Hematopoietic multipotent progenitor cell (in vitro differentiated cells): ENCODE results near the gene MCM8. TPM values are rescaled to one million over a fixed set of nuclear protein-coding genes. Genes with fewer than 3 reads are reported as not detected.

Source experiments
- DNase-seq, 3 donors: peaks; one replicate each; pipeline ENCODE4 v3.0.0-alpha.2; 2011 to 2015; ENCODE audit warnings: low read depth in 2 of 3, low spot score in 2 of 3
- total RNA-seq: library from RNA; depleted of rRNA; stranded (reverse); fragments of >200 nt; gene quantifications from one replicate; pipeline ENCODE4 v1.2.3, GENCODE V29; 2012

The MCM8 gene
- total RNA-seq, 1 donor: 2.7 TPM

DNA sequence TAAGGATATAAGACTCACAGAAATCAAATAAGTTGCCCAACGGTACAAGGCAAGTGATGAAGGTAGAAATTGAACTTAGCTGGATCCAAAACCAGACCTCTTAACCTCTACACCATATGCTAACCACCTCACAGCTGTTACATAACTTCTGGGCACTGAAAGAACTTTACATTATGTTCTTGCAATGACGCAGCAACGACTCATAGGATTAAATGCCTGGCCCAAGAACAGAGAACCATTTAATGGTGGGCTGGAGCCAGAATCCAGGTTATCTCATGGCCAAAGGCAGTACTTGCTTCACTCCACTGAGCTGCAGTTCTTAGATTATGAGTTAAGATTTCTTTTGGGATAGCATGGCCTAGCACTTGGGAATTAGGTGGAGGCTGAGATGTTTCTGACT, 4.5 kb upstream of the MCM8 start:
- no peak for DNase-seq

DNA sequence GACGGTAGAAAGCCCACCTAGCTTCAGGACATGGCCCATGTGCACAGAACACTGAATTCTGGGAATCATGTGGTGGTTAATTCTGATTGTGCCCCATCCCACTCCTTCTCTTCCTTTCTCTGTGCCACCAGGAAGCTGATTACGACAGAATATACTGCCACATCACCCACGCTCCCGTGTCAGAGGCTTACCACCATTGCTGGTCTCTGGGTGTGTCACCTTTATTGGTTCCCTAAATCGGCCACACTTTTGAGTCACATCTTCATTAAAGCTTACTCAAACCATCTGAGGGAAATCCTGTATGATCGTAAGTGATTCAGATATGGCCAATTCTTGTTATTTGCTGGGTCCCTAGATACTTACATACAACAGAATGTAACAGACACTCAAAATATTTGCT, 3.2 kb upstream of the MCM8 start:
- peak in 1 of 3 donors; percentile 3 for DNase-seq

DNA sequence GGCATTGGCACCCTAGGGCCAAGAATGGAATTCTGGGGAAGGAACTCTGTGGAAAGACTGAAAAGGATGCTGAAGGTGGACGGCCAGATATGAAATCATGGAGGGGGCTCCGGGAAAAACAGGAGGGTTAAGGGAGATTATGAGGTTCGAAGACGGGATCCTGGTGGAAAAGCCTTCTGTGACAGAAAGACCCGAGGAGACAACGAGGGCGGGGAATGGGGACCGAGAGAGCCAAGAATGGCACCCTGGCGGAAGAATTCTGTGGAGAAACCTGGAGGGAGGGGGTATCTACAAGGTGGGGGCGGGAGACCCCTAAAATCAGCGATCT, 545 bp upstream of the MCM8 start:
- DNase-seq: no peak

DNA sequence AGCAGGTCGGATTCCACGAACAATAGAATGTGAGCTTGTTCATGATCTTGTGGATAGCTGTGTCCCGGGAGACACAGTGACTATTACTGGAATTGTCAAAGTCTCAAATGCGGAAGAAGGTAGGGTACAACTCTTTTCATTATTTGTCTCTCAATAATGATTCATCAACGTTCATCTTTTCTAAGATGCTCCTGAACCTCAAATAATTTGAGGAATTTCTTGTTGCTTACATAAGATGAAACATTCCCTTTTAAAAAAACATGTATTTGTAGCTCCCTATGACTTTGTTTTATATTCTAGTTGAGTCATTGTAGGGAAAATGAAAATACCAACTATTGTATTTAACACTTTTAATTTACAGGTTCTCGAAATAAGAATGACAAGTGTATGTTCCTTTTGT, 17.0 kb downstream of the MCM8 start:
- no peak for DNase-seq

DNA sequence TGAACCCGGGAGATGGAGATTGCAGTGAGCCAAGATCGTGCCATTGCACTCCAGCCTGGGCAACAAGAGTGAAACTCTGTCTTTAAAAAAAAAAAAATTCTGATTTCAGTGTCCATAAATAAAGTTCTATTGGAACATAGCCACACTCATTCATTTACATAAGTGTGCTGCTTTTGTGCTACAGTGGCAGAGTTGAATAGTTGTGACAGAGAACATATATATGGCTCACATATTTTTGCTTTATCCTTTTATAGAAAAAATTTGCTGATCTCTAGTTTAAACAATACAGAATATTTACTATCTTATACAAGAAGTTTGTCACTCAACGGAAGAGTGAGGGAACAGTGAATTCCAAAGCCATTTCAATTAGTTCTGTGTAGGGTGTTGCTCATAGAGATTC, 18.0 kb downstream of the MCM8 start:
- no peak for DNase-seq

DNA sequence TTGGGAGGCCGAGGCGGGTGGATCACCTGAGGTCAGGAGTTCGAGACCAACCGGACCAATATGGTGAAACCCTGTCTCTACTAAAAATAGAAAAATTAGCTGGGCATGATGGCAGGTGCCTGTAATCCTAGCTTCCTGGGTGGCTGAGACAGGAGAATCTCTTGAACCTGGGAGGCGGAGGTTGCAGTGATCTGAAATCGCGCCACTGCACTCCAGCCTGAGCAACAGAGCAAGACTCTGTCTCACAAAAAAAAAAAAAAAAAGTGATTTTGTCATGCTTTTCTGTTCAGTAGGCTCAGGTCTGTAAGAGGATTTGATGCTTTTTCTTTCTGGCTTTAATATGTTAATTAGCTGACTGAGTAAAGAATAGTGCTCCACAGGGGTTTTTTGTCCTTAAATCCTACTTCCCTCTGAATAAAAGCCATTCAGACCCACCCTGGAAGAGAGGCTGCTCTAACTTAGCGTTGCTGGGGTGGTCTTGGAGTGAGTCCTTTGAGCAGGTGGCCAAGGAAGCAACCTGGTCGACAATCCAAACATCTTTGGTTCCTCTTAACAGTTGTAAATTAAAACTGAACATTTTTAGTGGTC, 19.0 kb downstream of the MCM8 start:
- no peak for DNase-seq

DNA sequence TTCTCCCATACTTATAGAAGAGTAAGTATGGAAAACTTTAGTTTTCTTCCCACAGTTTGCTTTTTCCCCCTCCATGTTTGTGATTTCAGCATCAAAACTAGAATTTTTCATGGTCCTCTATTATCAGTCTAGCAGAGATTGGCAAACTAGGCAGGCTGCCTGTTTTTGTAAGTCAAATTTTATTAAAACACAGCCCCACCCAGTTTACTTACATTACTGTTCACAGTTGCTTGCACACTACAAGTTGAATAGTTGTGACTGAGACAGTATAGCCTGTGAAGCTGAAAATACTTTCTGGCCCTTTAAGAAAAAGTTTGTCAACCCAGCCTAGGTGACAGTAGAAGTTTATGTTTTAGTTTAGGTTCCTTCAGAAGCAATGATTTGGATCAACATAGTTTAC, 19.5 kb downstream of the MCM8 start:
- DNase-seq: no peak

DNA sequence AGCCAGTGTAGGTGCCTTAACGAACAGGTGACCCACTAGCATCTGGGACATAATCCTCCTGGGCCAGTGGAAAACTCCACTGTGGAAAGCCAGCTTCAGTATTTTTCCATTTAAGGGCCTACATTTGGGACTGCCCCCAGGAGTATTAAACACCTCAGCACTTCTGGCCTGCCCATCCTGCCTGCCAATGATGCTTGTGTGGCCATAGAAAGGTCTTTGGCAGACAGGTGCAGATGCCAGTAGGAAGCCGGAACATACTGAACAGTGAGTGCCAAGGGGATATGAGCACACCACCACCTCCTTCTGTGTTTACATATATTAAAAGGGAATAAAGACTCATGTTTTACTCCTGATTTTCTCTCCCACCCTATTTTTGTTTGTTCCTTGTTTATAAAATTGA, 19.9 kb downstream of the MCM8 start:
- DNase-seq: no peak

DNA sequence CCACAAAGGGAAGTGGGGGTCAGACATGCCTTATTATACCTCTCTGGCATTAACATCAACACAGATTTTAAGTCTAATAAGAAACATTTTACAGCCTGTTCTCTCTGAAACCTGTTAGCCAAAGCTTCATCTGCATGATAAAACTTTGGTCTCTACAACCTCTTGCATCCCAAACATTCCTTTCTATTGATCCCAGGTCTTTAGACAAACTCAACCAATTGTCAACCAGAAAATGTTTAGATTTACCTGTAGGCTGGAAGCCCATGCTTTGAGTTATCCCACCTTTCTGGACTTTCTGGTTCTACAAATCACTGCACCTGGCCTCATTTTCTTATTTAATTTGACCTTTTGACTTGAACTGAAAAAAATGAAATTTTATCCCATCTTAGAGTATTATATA, 20.8 kb downstream of the MCM8 start:
- DNase-seq: no peak

DNA sequence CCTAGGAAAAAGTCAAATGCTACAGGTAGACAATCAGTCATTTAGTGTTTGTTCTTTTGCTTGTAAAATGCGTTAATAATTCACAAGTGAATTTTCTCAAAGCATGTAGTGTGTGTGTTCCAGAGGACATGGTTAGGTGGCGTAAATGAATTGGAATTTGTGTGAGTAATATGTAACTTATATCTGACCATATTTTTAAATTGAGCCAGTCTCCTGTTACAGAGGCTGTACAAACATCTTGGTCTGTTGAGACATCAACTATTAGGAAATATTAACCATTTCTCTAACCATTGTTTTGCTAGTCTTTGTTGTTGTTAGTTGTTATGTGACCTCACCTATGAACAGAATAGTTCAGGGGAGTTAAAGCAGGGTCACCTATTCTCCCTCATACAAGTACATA, 22.7 kb downstream of the MCM8 start:
- DNase-seq: no peak

DNA sequence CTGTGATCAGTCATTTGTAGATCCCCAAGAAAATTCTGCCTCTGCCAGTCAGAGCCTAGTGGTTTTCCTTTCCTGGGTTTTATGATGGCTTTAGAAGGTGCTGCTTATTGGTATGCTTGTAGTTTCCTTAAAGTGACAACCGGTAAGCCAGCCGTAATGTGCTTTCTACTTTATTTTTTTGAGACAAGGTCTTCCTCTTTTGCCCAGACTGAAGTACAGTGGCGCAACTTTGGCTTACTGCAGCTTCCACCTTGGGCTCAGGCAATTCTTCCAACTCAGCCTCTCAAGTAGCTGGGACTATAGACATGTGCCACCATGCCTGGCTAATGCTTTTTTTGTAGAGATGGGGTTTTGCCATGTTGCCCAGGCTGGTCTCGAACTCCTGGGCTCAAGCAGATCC, 23.5 kb downstream of the MCM8 start:
- DNase-seq: peak in 1 of 3 donors; percentile 19

DNA sequence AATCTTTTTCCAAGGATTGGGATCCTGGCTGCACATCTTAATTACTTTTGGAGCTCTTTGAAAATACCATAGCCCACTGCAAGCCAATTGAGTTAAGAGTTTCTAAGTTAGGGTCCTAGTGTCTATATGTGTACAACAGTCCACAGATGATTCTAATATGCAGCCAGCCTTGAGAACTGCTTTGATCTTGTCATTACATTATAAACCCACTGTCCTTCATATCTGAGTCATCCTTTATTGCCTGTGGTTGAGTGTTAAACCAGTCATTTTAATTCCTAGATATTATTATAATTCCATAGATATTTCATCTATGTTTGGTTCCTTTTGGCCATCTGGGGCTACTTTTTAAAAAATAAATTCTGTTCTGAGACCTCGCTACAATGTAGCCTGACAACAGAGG, 24.1 kb downstream of the MCM8 start:
- DNase-seq: no peak

DNA sequence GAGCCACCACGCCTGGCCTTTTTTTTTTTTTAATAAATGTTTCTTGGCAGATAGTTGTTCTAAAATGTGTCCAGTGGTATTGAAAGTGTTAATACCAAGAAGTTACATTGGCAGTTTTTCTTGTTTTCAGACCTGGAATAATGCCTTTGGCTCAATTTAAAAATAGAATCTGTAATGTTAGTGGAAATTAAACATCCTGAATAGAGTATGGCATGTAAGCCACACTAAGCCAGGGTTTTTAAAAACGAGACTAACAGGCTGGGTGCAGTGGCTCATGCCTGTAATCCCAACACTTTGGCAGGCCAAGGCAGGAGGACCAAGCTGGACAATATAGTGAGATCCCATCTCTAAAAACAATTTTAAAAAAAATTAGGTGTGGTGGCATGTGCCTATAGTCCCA, 25.3 kb downstream of the MCM8 start:
- DNase-seq: no peak

DNA sequence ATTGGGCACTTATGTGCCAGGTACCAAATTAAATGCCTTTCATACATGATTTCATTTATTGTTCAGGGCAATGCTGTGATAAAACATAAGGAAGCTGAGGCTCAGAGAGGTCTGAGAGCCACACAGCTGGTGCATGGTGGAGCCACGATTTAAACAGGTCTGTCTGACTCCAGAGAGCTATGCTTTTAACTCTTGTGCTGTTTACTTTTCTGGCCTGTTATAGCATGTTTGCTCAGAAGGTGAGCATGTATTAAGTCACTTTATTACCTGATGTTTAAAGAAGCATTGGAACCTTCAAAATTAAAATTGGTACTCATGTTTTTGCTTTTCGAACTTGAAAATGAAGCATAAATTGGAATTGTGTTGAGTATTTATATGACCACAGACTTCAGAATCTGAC, 26.8 kb downstream of the MCM8 start:
- DNase-seq: no peak

DNA sequence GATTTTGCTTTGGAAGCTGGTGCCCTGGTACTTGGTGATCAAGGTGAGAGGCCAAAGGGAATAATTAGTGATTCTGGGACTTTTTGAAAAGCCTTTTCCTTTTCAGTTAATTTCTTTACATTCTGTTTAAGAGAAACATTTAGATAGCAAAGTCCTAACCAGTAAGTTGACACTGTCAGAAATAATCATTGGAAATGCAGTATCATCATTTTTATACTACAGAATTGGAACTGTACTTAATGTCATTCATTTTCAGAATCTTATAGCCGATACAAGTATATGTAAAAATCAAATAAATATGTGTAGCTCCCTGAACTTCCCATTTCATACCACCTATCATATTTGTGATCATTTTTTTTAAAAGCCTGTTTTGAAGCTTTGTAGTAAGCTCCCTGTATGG, 27.5 kb downstream of the MCM8 start:
- no peak for DNase-seq

DNA sequence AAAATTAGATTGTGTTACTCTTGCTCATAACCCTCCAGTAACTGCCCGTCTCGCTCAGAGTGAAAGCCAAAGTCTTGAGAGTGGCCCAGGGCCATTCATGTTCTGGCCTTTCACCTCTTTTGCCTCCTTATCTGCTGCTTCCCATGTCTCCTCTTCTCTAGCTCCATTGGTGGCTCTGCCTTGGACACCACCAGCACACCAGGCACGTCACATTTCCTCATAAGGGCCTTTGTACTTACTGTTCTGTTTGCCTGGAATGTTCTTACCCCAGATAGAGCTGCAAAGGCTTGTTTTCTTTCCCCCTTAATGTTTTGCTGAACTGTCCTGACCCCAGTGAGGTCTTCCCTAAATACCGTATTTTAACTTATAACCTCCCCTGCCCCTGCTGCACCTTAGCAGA, 29.3 kb downstream of the MCM8 start:
- no peak for DNase-seq

DNA sequence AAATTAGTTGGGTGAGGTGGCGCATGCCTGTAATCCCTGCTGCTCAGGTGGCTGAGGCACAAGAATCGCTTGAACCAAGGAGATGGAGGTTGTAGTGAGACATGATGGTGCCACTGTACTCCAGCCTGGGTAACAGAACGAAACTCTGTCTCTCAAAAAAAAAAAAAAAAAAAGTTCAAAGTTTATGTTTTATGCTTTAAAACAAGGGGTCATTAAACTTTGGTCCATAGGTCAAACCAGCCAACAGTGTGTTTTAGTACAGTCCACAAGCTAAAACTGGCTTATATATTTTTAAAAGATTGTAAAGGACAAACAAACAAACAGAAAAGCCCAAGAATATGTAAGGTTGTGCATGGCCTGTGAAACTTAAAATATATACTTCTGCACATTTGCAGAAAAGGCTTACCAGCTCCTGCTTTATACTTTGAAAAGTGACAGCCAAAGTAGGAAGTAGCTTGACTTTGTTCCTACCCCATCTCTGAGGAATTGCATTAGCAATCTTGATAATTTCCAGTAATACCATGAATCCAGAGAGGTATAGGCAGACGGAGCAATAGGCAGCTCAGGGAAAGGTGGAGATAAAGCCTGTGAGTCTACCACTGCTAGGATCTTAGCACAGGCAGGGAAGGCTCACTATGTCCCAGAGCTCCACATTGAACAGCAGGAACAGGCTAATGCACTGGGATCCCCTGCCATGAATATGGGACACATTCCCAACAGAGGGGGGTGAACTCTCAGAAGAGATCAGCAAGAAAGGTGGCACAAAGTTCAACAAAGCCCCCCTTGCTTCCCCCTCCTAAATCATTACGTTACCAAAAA, 30.5 kb downstream of the MCM8 start:
- no peak for DNase-seq

DNA sequence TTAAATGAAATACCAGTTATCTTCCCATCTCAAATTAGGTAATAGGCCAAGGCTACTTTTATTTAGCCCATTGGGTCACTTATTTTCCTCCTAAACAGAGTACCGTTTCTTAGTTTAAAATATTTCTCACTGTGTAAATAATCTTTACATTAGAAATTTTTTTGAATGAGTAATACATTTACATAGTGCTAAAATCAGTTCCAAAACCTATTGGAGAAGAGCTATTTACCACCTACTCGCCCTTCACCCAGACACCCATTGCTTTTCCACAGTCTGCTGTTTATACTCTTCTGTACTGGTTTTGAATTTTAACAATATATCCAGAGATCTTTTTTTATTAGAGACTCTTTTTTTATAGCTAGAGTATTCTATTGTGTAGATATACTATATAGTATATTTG, 36.9 kb downstream of the MCM8 start:
- no peak for DNase-seq

DNA sequence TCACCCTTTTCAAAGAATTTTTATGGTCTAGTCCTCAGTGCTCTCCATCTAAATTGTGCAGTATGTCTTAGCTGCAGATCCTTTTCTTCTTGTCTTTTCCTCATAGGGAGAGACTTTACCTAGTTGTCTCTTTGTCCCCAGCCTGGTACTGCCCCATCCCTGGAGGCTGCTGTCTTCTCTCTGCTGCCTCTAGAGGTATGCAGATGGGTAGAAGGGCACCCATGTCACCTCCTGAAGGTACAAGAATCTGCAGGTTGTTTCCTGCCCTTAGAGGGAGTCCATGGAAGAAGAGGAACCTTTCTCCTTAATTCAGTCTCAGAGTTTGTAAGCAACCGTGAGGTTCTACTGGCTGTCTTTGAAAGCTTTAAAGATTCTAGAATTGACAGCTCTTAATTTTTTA, 39.1 kb downstream of the MCM8 start:
- no peak for DNase-seq

DNA sequence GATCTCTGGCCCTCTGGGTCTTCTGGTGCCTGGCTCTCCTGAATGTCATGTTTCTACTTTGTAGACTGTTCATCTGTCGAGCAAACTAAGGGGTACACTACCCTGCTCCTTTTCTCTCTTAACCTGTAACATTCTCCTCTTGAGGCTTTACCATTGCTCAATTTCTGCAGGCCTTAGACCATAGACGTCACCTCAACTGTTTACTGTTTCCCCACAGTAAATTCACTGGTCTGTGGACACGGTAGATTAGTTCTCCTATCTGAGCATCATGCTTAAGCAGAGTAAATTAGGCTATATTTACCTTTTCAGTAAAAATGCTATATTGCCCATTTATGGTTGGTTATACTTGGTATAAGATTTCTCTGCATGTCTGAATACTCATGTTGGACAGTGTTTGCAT, 40.5 kb downstream of the MCM8 start:
- no peak for DNase-seq

DNA sequence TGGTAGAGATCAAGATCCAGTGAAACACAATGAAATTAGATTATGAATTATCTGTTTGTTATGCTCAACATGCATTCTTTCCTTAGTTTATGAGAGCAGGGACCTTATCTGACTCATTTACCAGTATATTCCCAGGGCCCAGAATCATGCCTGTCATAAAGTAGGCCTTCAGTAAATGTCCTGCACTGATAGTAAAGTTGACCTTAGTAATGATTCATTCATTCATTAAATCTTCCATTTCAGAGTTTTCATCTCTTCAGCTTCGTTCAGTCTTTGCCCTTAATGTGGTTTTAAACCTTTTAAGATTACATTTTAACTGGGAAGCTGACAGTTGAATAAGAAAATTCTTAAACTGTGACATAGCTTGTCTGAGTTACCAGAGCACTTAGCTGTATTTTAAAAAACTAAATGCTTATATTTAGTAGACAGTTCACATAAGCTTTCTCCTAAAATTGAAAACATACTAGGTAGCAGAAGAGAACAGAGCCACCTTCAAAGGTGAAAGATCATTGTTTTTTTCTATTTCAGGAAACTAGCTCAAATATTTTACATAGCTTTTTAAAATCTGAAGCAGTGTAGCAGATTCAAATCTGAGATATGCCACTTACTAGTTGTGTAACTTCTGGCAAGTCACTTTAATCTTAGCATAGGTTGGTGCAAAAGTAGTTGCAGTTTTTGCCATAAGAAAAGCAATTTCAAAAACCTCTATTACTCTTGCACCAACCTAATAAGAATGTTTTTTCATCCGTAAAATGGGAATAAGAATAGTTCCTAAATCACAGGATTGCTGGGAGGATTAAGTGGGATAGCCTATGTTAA, 41.4 kb downstream of the MCM8 start:
- DNase-seq: no peak

DNA sequence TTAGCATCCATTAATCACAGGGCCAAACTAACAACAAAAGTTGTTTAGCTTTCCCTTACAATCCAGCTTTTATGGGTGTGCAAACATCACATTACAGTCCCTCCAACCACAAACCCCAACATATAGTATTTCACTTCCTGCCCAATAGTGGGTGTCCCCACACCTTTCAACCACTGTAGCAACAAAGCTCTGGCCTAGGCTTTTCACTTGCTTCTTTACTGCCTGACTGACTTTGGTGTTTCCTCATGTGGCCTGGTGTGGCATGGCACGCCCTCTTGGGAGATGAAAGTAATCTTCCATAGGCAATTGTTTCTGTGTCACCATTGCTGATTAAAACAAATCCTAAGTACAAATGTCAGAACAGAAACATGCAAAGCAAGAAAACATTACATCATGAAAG, 46.3 kb downstream of the MCM8 start:
- peak in 2 of 3 donors; percentile 21 to 58 for DNase-seq
